Neural cell (in vitro differentiated cells): ENCODE measurements around the gene SPZ1.

Experiments
- CTCF ChIP-seq: fragments of 450-650 bp; IDR thresholded peaks from 2 replicates; pipeline ENCODE4 v1.5.1; 2014; ENCODE audit warnings: antibody characterized with exemption, mild to moderate bottlenecking, moderate library complexity; ENCODE audit not compliant: poor library complexity, severe bottlenecking
- EP300 ChIP-seq: fragments of 450-650 bp; conservative IDR thresholded peaks from 2 replicates; pipeline ENCODE4 v1.6.1; 2014; ENCODE audit warnings: antibody characterized with exemption, mild to moderate bottlenecking, moderate library complexity; ENCODE audit not compliant: poor library complexity, severe bottlenecking
- EZH2 ChIP-seq: fragments of 200-600, 300-800 bp; shearing (Covaris generic), sonication (generic); IDR thresholded peaks from 2 replicates; pipeline ENCODE4 v1.6.1; 2014; ENCODE audit warnings: antibody characterized with exemption, low read length, borderline replicate concordance, mild to moderate bottlenecking; ENCODE audit not compliant: insufficient read depth, poor library complexity, severe bottlenecking
- POLR2AphosphoS5 ChIP-seq: IDR thresholded peaks from 2 replicates; pipeline ENCODE4 v1.6.1; 2012
- RAD21 ChIP-seq: fragments of 450-650 bp; conservative IDR thresholded peaks from 2 replicates; pipeline ENCODE4 v1.6.1; 2014; ENCODE audit warnings: antibody characterized with exemption, mild to moderate bottlenecking, moderate library complexity
- REST ChIP-seq: IDR thresholded peaks from 2 replicates; pipeline ENCODE4 v1.6.1; 2012; ENCODE audit warnings: borderline replicate concordance
- TAF1 ChIP-seq: IDR thresholded peaks from 2 replicates; pipeline ENCODE4 v1.6.1; 2012; ENCODE audit warnings: low read depth

- TF ChIP-seq TAF1: no peak
- TF ChIP-seq EP300: no peak
- no peak for TF ChIP-seq RAD21
- no peak for TF ChIP-seq CTCF
- TF ChIP-seq REST: no peak
- TF ChIP-seq POLR2AphosphoS5: no peak
- TF ChIP-seq EZH2: no peak
Observed at GRCh38 chr5:80370390-80370789, 50.6 kb downstream of the SPZ1 start.
